ENCODE measurements around the gene TEX28. TPM values are rescaled to one million over a fixed set of nuclear protein-coding genes. Genes with fewer than 3 reads are reported as not detected.

TEX28 gene
- total RNA-seq, result not detected in 2 replicates

GRCh38 chrX:154294791-154295574, at the start of gene TEX28:
Gene TEX28, minus strand, starts transcription at chrX:154295124. Its CDS starts 3,007 bp downstream, at chrX:154292117.

GRCh38 chrX:154295664-154296310, 863 bp upstream of the TEX28 start, which contains the start of gene TKTL1:
Gene TKTL1, plus strand, starts transcription at chrX:154295795. Its CDS starts 65 bp downstream, at chrX:154295860.

GRCh38 chrX:154257282-154257681, 37.6 kb downstream of the TEX28 start, which contains the start of gene OPN1MW3:
Gene OPN1MW3, plus strand, starts transcription at chrX:154257582. Its CDS starts 38 bp downstream, at chrX:154257620.

Other genes with a start within 250 kb of the TEX28 start
- 23.4 and 23.6 TPM in 2 replicates for gene MECP2, start 197.4 kb downstream of the TEX28 start, total RNA-seq
- gene OPN1LW, start 150.9 kb downstream of the TEX28 start, total RNA-seq, result not detected in 2 replicates
- gene OPN1MW, start 112.5 kb downstream of the TEX28 start, total RNA-seq, result not detected in 2 replicates
- gene OPN1MW2, start 75.4 kb downstream of the TEX28 start, total RNA-seq, result not detected in 2 replicates
- gene OPN1MW3, start 37.5 kb downstream of the TEX28 start, total RNA-seq, result not detected in 2 replicates
- not detected in 2 replicates for gene TKTL1, start 671 bp upstream of the TEX28 start, total RNA-seq
- gene FLNA, start 79.5 kb upstream of the TEX28 start, total RNA-seq, result 1,383 and 1,552 TPM in 2 replicates
- gene EMD, start 84.2 kb upstream of the TEX28 start, total RNA-seq, result 62.3 and 71.4 TPM in 2 replicates
- gene RPL10, start 103.3 kb upstream of the TEX28 start, total RNA-seq, result 7,010 and 8,148 TPM in 2 replicates
- gene DNASE1L1, start 114.1 kb upstream of the TEX28 start, total RNA-seq, result 19.0 and 28.1 TPM in 2 replicates
- gene TAFAZZIN, start 116.4 kb upstream of the TEX28 start, total RNA-seq, result 33.0 and 41.3 TPM in 2 replicates
- gene ATP6AP1, start 133.6 kb upstream of the TEX28 start, total RNA-seq, result 23.0 and 31.1 TPM in 2 replicates
- gene GDI1, start 142.0 kb upstream of the TEX28 start, total RNA-seq, result 63.6 and 107 TPM in 2 replicates
- 17.0 and 24.1 TPM in 2 replicates for gene FAM50A, start 149.0 kb upstream of the TEX28 start, total RNA-seq
- gene PLXNA3, start 163.2 kb upstream of the TEX28 start, total RNA-seq, result 2.2 and 10.8 TPM in 2 replicates
- 42.2 and 56.3 TPM in 2 replicates for gene LAGE3, start 184.2 kb upstream of the TEX28 start, total RNA-seq
- 59.2 and 60.0 TPM in 2 replicates for gene UBL4A, start 191.5 kb upstream of the TEX28 start, total RNA-seq
- gene SLC10A3, start 195.5 kb upstream of the TEX28 start, total RNA-seq, result 38.3 and 39.0 TPM in 2 replicates
- 34.8 and 50.1 TPM in 2 replicates for gene FAM3A, start 221.1 kb upstream of the TEX28 start, total RNA-seq